PFSK-1 (cell line): ENCODE measurements around the gene PPCDC.

ENCODE experiments used
- FOXP2 ChIP-seq: optimal IDR thresholded peaks from 2 replicates; pipeline ENCODE3; 2011; ENCODE audit warnings: borderline replicate concordance, control low read depth, inconsistent platforms; ENCODE audit not compliant: insufficient read depth; ENCODE audit errors: extremely low read length, extremely low read depth
- POLR2AphosphoS5 ChIP-seq: IDR thresholded peaks from 2 replicates; pipeline ENCODE4 v1.6.1; 2012; ENCODE audit warnings: low read depth, mild to moderate bottlenecking, control low read depth, low read length, moderate library complexity
- SIN3A ChIP-seq: IDR thresholded peaks from 2 replicates; pipeline ENCODE4 v1.6.1; 2012; ENCODE audit warnings: mild to moderate bottlenecking, low read length, moderate library complexity, borderline replicate concordance; ENCODE audit not compliant: insufficient read depth
- TAF1 ChIP-seq: IDR thresholded peaks from 2 replicates; pipeline ENCODE4 v1.6.1; 2012; ENCODE audit warnings: low read length, control low read depth, borderline replicate concordance; ENCODE audit not compliant: insufficient read depth

- TF ChIP-seq POLR2AphosphoS5 (no peak), TAF1 (no peak), SIN3A (no peak), FOXP2 (no peak)
Measured at GRCh38 chr15:75070674-75071073, 47.3 kb downstream of the PPCDC start.
